Upper lobe of left lung (tissue), 6 donors: ENCODE measurements around the gene OR51B5. TPM values are rescaled to one million over a fixed set of nuclear protein-coding genes. Genes with fewer than 3 reads are reported as not detected.
"Not testable (repeated sequence)": the region's sequence is repeated elsewhere in the genome, so short reads cannot be mapped to it uniquely, and the experiment has no call there.

Source experiments
- ATAC-seq, 2 donors: fragments of 200-7000 bp; cut with Tn5 transposase; one replicate each; pipeline ENCODE4 v1.9.1; 2022; ENCODE audit warnings: mild to moderate bottlenecking in 2 of 2, moderate library complexity in 2 of 2; ENCODE audit not compliant: low FRiP score in 2 of 2
- DNase-seq, 2 donors: peaks; one replicate each; pipeline ENCODE4 v3.0.0-alpha.2; 2019 to 2020
- H3K27ac ChIP-seq, 4 donors: fragments of 200-600 bp; sonication (generic); one replicate each; pipeline ENCODE4 v1.5.1; 2016 to 2019
- H3K27me3 ChIP-seq, 4 donors: fragments of 200-600 bp; sonication (generic); one replicate each; pipeline ENCODE4 v1.5.1; 2017 to 2019
- H3K36me3 ChIP-seq, 4 donors: fragments of 200-600 bp; sonication (generic); one replicate each; pipeline ENCODE4 v1.5.1; 2016 to 2019
- H3K4me1 ChIP-seq, 4 donors: fragments of 200-600 bp; sonication (generic); one replicate each; pipeline ENCODE4 v1.5.1; 2018 to 2019
- H3K4me3 ChIP-seq, 4 donors: fragments of 200-600 bp; sonication (generic); one replicate each; pipeline ENCODE4 v1.5.1; 2017 to 2019; ENCODE audit warnings: mild to moderate bottlenecking in 2 of 4, moderate library complexity in 1 of 4
- H3K9me3 ChIP-seq, 4 donors: fragments of 200-600 bp; sonication (generic); one replicate each; pipeline ENCODE4 v1.5.1; 2018 to 2019
- CTCF ChIP-seq, 6 experiments: fragments of 450-650 bp in 4 of 6; fragments of 200-600 bp in 2 of 6; sonication (generic) in 2 of 6; IDR thresholded peaks; one replicate each; pipeline ENCODE4 v1.5.1; 2016 to 2019; ENCODE audit warnings: antibody characterized with exemption in 6 of 6
- EP300 ChIP-seq, 4 donors: sonication (generic); formaldehyde crosslinking; IDR thresholded peaks; one replicate each; pipeline ENCODE4 v1.5.1; 2017; ENCODE audit warnings: antibody characterized with exemption in 4 of 4, control low read depth in 2 of 4
- POLR2A ChIP-seq, 4 donors: fragments of 450-650 bp; IDR thresholded peaks; one replicate each; pipeline ENCODE4 v1.5.1; 2016 to 2017; ENCODE audit warnings: antibody characterized with exemption in 4 of 4, mild to moderate bottlenecking in 2 of 4
- POLR2AphosphoS5 ChIP-seq, 2 donors: sonication (generic); formaldehyde crosslinking; IDR thresholded peaks; one replicate each; pipeline ENCODE4 v1.5.1; 2017; ENCODE audit warnings: antibody characterized with exemption in 2 of 2
- WGBS, 2 donors: methylation state at CpG; one replicate each; pipeline ENCODE4 v1.1.5; 2017 to 2018; 5-methylcytosine and 5-hydroxymethylcytosine counted together
- small RNA-seq, 4 donors: library from RNA; depleted of rRNA; stranded (forward); fragments of <200 nt; gene quantifications; one replicate each; pipeline ENCODE3, GENCODE V24; 2016
- total RNA-seq, 6 donors: library from RNA; depleted of rRNA in 4 of 6; stranded (reverse); fragments of >200 nt in 4 of 6; gene quantifications; one replicate each; pipeline versions ENCODE4 v1.1.0 to v1.2.1, GENCODE V29; 2016 to 2021
- donor health status: DM: no; HTN: no; CAD: no; lungs with moderate emphysema.
- donor health status: DM: no; HTN: yes; CAD: no; lungs with severe emphysema.

Gene OR51B5
- total RNA-seq, 6 donors from 2014 or later: 0.26 to 2.0 (median 0.30) TPM; not detected in 3

- Histone ChIP-seq H3K4me1 (no peaks in the 10 kb centered on the region), H3K36me3 (no peaks in the 10 kb centered on the region), H3K9me3 (no peaks in the 10 kb centered on the region), H3K27me3 (no peaks in the 10 kb centered on the region), H3K27ac (no peak overlapping the region), H3K4me3 (no peak overlapping the region)
- DNase-seq: no peak
- ATAC-seq: no peak
- no peak for TF ChIP-seq POLR2A (IDR thresholded peaks at IDR 0.05)
- 69 to 73% methylated on average over 3 of the region's 3 CpGs for WGBS, 2 donors
These were observed 43.1 kb downstream of the OR51B5 start for GRCh38 chr11:5300251-5300650.

- no peak overlapping the region for H3K27ac ChIP-seq
- no peaks in the 10 kb centered on the region for H3K4me1 ChIP-seq
- no peak for TF ChIP-seq POLR2AphosphoS5 (IDR thresholded peaks at IDR 0.05)
- TF ChIP-seq CTCF (IDR thresholded peaks at IDR 0.05): no peak
- TF ChIP-seq EP300 (IDR thresholded peaks at IDR 0.05): no peak
- no peak for TF ChIP-seq POLR2A (IDR thresholded peaks at IDR 0.05)
- H3K4me3 ChIP-seq: no peak overlapping the region
- WGBS, 2 donors: 0 to 86% methylated on average over 1 of the region's 1 CpG
- H3K36me3 ChIP-seq: no peaks in the 10 kb centered on the region
- no peak for ATAC-seq
- no peaks in the 10 kb centered on the region for H3K9me3 ChIP-seq
- no peaks in the 10 kb centered on the region for H3K27me3 ChIP-seq
- no peak for DNase-seq
These were observed 44.9 kb downstream of the OR51B5 start for GRCh38 chr11:5298451-5298850.

GRCh38 chr11:5297721-5298323 is 45.5 kb downstream of the OR51B5 start:
- H3K9me3 ChIP-seq: no peaks in the 10 kb centered on the region
- TF ChIP-seq POLR2AphosphoS5 (IDR thresholded peaks at IDR 0.05) (no peak), CTCF (IDR thresholded peaks at IDR 0.05) (no peak), EP300 (IDR thresholded peaks at IDR 0.05) (no peak), POLR2A (IDR thresholded peaks at IDR 0.05) (no peak)
- H3K4me3 ChIP-seq: no peak overlapping the region
- WGBS, 2 donors: 57 to 69% methylated on average over 4 of the region's 4 CpGs
- H3K27me3 ChIP-seq: no peaks in the 10 kb centered on the region
- ATAC-seq: no peak
- H3K27ac ChIP-seq: no peak overlapping the region
- no peaks in the 10 kb centered on the region for H3K36me3 ChIP-seq
- no peaks in the 10 kb centered on the region for H3K4me1 ChIP-seq
- DNase-seq: no peak

GRCh38 chr11:5294342-5294995 is 48.9 kb downstream of the OR51B5 start:
- not testable (repeated sequence) for H3K36me3 ChIP-seq, H3K9me3 ChIP-seq

GRCh38 chr11:5293028-5293427 is 50.3 kb downstream of the OR51B5 start:
- no peak for ATAC-seq
- no peaks in the 10 kb centered on the region for H3K9me3 ChIP-seq
- no peaks in the 10 kb centered on the region for H3K4me1 ChIP-seq
- DNase-seq: no peak
- WGBS, 2 donors: 92% methylated on average over 8 of the region's 8 CpGs
- no peaks in the 10 kb centered on the region for H3K36me3 ChIP-seq
- no peaks in the 10 kb centered on the region for H3K27me3 ChIP-seq
- H3K4me3 ChIP-seq: no peak overlapping the region
- TF ChIP-seq EP300 (IDR thresholded peaks at IDR 0.05): no peak
- TF ChIP-seq POLR2A (IDR thresholded peaks at IDR 0.05): no peak
- no peak for TF ChIP-seq CTCF (IDR thresholded peaks at IDR 0.05)
- no peak for TF ChIP-seq POLR2AphosphoS5 (IDR thresholded peaks at IDR 0.05)
- H3K27ac ChIP-seq: no peak overlapping the region

More at GRCh38 chr11:5294342-5294995, 48.9 kb downstream of the OR51B5 start:
- DNase-seq: peak in 1 of 2 donors; percentile 67
- H3K27ac ChIP-seq, H3K4me1 ChIP-seq, H3K27me3 ChIP-seq, ATAC-seq, H3K4me3 ChIP-seq: not testable (repeated sequence)
- 96 to 97% methylated on average over 13 to 39 of the region's 41 CpGs for WGBS, 2 donors

Small RNA genes lying within 50 kb of the gene (small RNA-seq; reads per million reads assigned to genes)
- gene AC104389.3: 0 reads per million in 4 donors

Other genes starting within 250 kb of the OR51B5 start
- gene OR52A5, start 205.2 kb downstream of the OR51B5 start, total RNA-seq: not detected
- gene OR52A1, start 188.8 kb downstream of the OR51B5 start, total RNA-seq: not detected
- not detected for gene OR51V1, start 142.8 kb downstream of the OR51B5 start, total RNA-seq
- gene HBB, start 116.5 kb downstream of the OR51B5 start, total RNA-seq: 1,000 to 10,000 TPM in 2 of 6 donors, 100 to 1,000 TPM in 2, 10 to 100 TPM in 2; 26.2 to 1,949 (median 399) TPM
- gene HBD, start 109.0 kb downstream of the OR51B5 start, total RNA-seq: 1 to 10 TPM in 1 of 6 donors, not detected in 5; 7.2 TPM
- 1 to 10 TPM in 2 of 6 donors, not detected in 4; 2.9 to 4.6 TPM for gene HBG1, start 93.7 kb downstream of the OR51B5 start, total RNA-seq
- gene HBG2, start 88.7 kb downstream of the OR51B5 start, total RNA-seq: 10 to 100 TPM in 1 of 6 donors, 1 to 10 TPM in 1, not detected in 4; 10.0 to 15.8 TPM
- gene HBE1, start 73.6 kb downstream of the OR51B5 start, total RNA-seq: 1 to 10 TPM in 2 of 6 donors, not detected in 4; 2.5 to 3.0 TPM
- under 1 TPM in 1 of 6 donors, not detected in 5; 0.27 TPM for gene OR51B4, start 41.6 kb downstream of the OR51B5 start, total RNA-seq
- 1 to 10 TPM in 1 of 6 donors, not detected in 5; 1.2 TPM for gene OR51B2, start 19.2 kb downstream of the OR51B5 start, total RNA-seq
- not detected for gene OR51B6, start 8.0 kb upstream of the OR51B5 start, total RNA-seq
- gene OR51M1, start 40.3 kb upstream of the OR51B5 start, total RNA-seq: not detected
- gene OR51Q1, start 78.6 kb upstream of the OR51B5 start, total RNA-seq: not detected
- under 1 TPM in 1 of 6 donors, not detected in 5; 0.76 TPM for gene OR51I1, start 98.0 kb upstream of the OR51B5 start, total RNA-seq
- not detected for gene OR51I2, start 105.8 kb upstream of the OR51B5 start, total RNA-seq
- gene OR52D1, start 145.2 kb upstream of the OR51B5 start, total RNA-seq: not detected
- 1 to 10 TPM in 2 of 6 donors, under 1 TPM in 4; 0.29 to 2.0 (median 0.72) TPM for gene UBQLN3, start 166.4 kb upstream of the OR51B5 start, total RNA-seq
- gene UBQLNL, start 173.2 kb upstream of the OR51B5 start, total RNA-seq: 1 to 10 TPM in 3 of 6 donors, under 1 TPM in 3; 0.26 to 5.2 (median 1.3) TPM
- under 1 TPM in 2 of 6 donors, not detected in 4; 0.24 to 0.55 TPM for gene OR52H1, start 205.0 kb upstream of the OR51B5 start, total RNA-seq
- gene OR52B6, start 237.4 kb upstream of the OR51B5 start, total RNA-seq: not detected